ENCODE measurements around the gene TOGARAM1. TPM values are rescaled to one million over a fixed set of nuclear protein-coding genes. Genes with fewer than 3 reads are reported as not detected.

TOGARAM1 gene
- total and polyA plus RNA-seq, 9 of the 15 experiments (the other 6 are each of a cell fraction or from before 2014, with no cell fraction given): 1.3 to 6.4 (median 3.7) TPM

- H3K27ac ChIP-seq (ENCODE audit: extremely low read depth, low read depth, low read length): no peak overlapping the region
- POLR2A ChIA-PET: no interaction called here
- no peak for ATAC-seq
Measured at GRCh38 chr14:44982594-44982993, 20.6 kb downstream of the TOGARAM1 start.

More at GRCh38 chr14:44982594-44982993, 20.6 kb downstream of the TOGARAM1 start:
- Histone ChIP-seq H3K27me3 (ENCODE audit: control insufficient read depth in 2 of 2, insufficient read depth in 2 of 2, low read length in 2 of 2) (no peaks in the 10 kb centered on the region), H3K4me1 (replicated peaks in 1 of 2; ENCODE audit: control insufficient read depth in 2 of 2, insufficient read depth in 2 of 2, low read length in 2 of 2) (no peaks in the 10 kb centered on the region), H3K4me3 (no peak overlapping the region), H3K36me3 (ENCODE audit: control insufficient read depth, insufficient read depth, low read length) (no peaks in the 10 kb centered on the region), H3K79me2 (ENCODE audit: control insufficient read depth, insufficient read depth, low read length) (peaks cover 6% of the 10 kb centered on the region; the same call in 2 of the 3 replicates), H3K9ac (ENCODE audit: insufficient read depth in 1 of 2, low read depth in 2 of 2, low read length in 2 of 2) (no peak overlapping the region), H3K9me3 (replicated peaks; ENCODE audit: control insufficient read depth, insufficient read depth, low read depth, low read length) (no peaks in the 10 kb centered on the region), H3K4me2 (ENCODE audit: insufficient read depth, low read length) (no peak overlapping the region), H2AFZ (ENCODE audit: low read depth, low read length) (no peak overlapping the region), H3K9me1 (ENCODE audit: control insufficient read depth, insufficient read depth, low read length) (no peaks in the 10 kb centered on the region), H4K20me1 (replicated peaks; ENCODE audit: control insufficient read depth, insufficient read depth, low read length) (no peaks in the 10 kb centered on the region)
- DNase-seq (ENCODE audit: extremely low read depth in 1 of 4, low spot score in 3 of 4) (no peak), FAIRE-seq (no peak)
- intact Hi-C loops (cut with micrococcal nuclease): no loop called here
- CTCF ChIA-PET (ENCODE audit: low intra/inter-chr PET ratio): no interaction called here
- in situ Hi-C loops (cut with MboI): no loop called here
- TF ChIP-seq IRF9 (tag; IDR thresholded peaks at IDR 0.05) (no peak), KDM5B (IDR thresholded peaks at IDR 0.05; ENCODE audit: insufficient replicate concordance, low read depth, low read length) (no peak), ZNF212 (CRISPR knock-in tag; IDR thresholded peaks at IDR 0.05) (no peak), IFI16 (CRISPR knock-in tag; IDR thresholded peaks at IDR 0.05) (no peak), FOXJ3 (CRISPR knock-in tag; IDR thresholded peaks at IDR 0.05) (no peak), MTA2 (IDR thresholded peaks at IDR 0.05; ENCODE audit: low read depth) (no peak), HIVEP1 (CRISPR knock-in tag; IDR thresholded peaks at IDR 0.05) (no peak), MCM7 (IDR thresholded peaks at IDR 0.05) (no peak), RBM17 (IDR thresholded peaks at IDR 0.05; ENCODE audit: borderline replicate concordance, low read depth, low read length) (no peak), SIN3A (IDR thresholded peaks at IDR 0.05; ENCODE audit: borderline replicate concordance in 2 of 2, control insufficient read depth in 1 of 2, low read depth in 2 of 2, low read length in 2 of 2) (no peak), PRDM10 (IDR thresholded peaks at IDR 0.05; ENCODE audit: partially characterized antibody) (no peak), JUND (IDR thresholded peaks at IDR 0.05; ENCODE audit: borderline replicate concordance, low read depth, low read length) (no peak), JUND (tag; IDR thresholded peaks at IDR 0.05; ENCODE audit: borderline replicate concordance, low read depth, low read length) (no peak), SETDB1 (IDR thresholded peaks at IDR 0.05; ENCODE audit: low read length) (no peak), EWSR1 (IDR thresholded peaks at IDR 0.05; ENCODE audit: borderline replicate concordance, low read depth, partially characterized antibody) (no peak), BCOR (IDR thresholded peaks at IDR 0.05) (no peak), BACH1 (tag; IDR thresholded peaks at IDR 0.05) (no peak), RCOR1 (IDR thresholded peaks at IDR 0.05; ENCODE audit: borderline replicate concordance in 1 of 2, low read depth in 2 of 2, low read length in 2 of 2) (no peak), SRF (CRISPR knock-in tag; IDR thresholded peaks at IDR 0.05) (no peak), PYGO2 (tag; IDR thresholded peaks at IDR 0.05) (no peak), RBBP5 (IDR thresholded peaks at IDR 0.05; ENCODE audit: borderline replicate concordance, insufficient read depth, low read length, poor library complexity, severe bottlenecking) (no peak)
- no TSS peak for BruUV-seq (replicated peaks)
- WGBS (ENCODE audit: insufficient coverage, low coverage, missing lambda C conversion rate): 80% methylated on average over 2 of the region's 2 CpGs
